GM12891 (cell line): Measurements from ENCODE around the gene SNRNP70.

Source experiments
- POLR2A ChIP-seq: IDR thresholded peaks from 2 replicates; pipeline ENCODE4 v1.6.1; 2011; ENCODE audit warnings: low read depth, low read length, control low read depth
- POLR2AphosphoS5 ChIP-seq: IDR thresholded peaks from 2 replicates; pipeline ENCODE4 v1.6.1; 2011; ENCODE audit warnings: low read depth, low read length, control low read depth
- SPI1 ChIP-seq: IDR thresholded peaks from 2 replicates; pipeline ENCODE4 v1.6.1; 2011; ENCODE audit warnings: low read depth, low read length, control low read depth
- TAF1 ChIP-seq: IDR thresholded peaks from 2 replicates; pipeline ENCODE4 v1.6.1; 2011; ENCODE audit warnings: low read depth, low read length, control low read depth

DNA sequence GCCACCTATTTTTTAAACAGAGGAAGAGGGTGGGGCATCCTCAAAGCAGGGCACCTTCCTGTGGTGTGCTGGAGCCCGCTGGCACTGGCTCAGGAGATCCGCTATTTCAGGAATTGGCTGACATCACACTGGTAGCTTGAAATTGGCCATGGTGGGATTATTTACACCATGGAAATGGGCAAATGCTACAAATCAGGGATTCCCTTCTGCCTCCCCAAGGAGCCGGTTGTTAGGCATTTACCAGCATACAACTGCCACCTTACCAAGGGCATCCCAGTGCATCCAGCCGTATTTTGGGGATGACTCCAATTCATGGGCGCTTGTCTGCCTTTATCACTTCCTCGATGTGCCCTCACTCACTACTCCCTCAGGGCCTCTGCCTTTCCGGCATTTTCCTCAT, 55.7 kb downstream of the SNRNP70 start:
- no peak for TF ChIP-seq POLR2A
- TF ChIP-seq TAF1: no peak
- TF ChIP-seq POLR2AphosphoS5: no peak
- TF ChIP-seq SPI1: no peak
